Keratinocyte (primary cell): ENCODE data around the gene DSC3. TPM values are rescaled to one million over a fixed set of nuclear protein-coding genes. Genes with fewer than 3 reads are reported as not detected.
A peak's percentile ranks its signal among the peaks of the same experiment; 100 is the strongest.

Source experiments
- DNase-seq: peaks from one replicate; pipeline ENCODE4 v3.0.0-alpha.2; 2011; ENCODE audit warnings: low read depth, missing footprints, low spot score
- FAIRE-seq: peaks from 2 replicates; lab custom pipeline; 2011; peaks lifted over from hg19 to GRCh38; lab: Jason Lieb, UNC
- H2AFZ ChIP-seq: 2 replicates; pipeline ENCODE4 v1.6.0; 2012; ENCODE audit warnings: low read length, control low read depth, inconsistent platforms; ENCODE audit not compliant: control insufficient read depth
- H3K27ac ChIP-seq: 2 replicates; pipeline ENCODE4 v1.5.1; 2011; ENCODE audit warnings: low read length; ENCODE audit not compliant: control insufficient read depth, insufficient read depth
- H3K27me3 ChIP-seq: 3 replicates; pipeline ENCODE4 v1.6.0; 2011; ENCODE audit warnings: low read length; ENCODE audit not compliant: control insufficient read depth, insufficient read depth; ENCODE audit errors: extremely low read depth
- H3K36me3 ChIP-seq, 2 experiments: 2 replicates in 1 of 2; 3 replicates in 1 of 2; pipeline ENCODE4 v1.5.1; 2011; ENCODE audit warnings: low read length in 2 of 2, mild to moderate bottlenecking in 1 of 2; ENCODE audit not compliant: control insufficient read depth in 2 of 2, insufficient read depth in 2 of 2; ENCODE audit errors: extremely low read depth in 1 of 2
- H3K4me1 ChIP-seq: 3 replicates; pipeline ENCODE4 v1.5.1; 2011; ENCODE audit warnings: low read length; ENCODE audit not compliant: control insufficient read depth, insufficient read depth; ENCODE audit errors: extremely low read depth
- H3K4me2 ChIP-seq: 3 replicates; pipeline ENCODE4 v1.6.0; 2011; ENCODE audit warnings: low read depth, low read length; ENCODE audit not compliant: control insufficient read depth, insufficient read depth; ENCODE audit errors: extremely low read depth
- H3K4me3 ChIP-seq, 3 experiments: fragments of 200-600 bp in 1 of 3; sonication (generic) in 1 of 3; 2 replicates in 2 of 3; 3 replicates in 1 of 3; pipeline ENCODE4 v1.5.1; 2011 to 2016; ENCODE audit warnings: low read length in 3 of 3, mild to moderate bottlenecking in 3 of 3, control low read depth in 2 of 3, inconsistent platforms in 1 of 3, low read depth in 1 of 3, mixed read lengths in 1 of 3, mixed run types in 1 of 3, moderate library complexity in 1 of 3; ENCODE audit not compliant: control insufficient read depth in 2 of 3, insufficient read depth in 2 of 3; ENCODE audit errors: extremely low read depth in 1 of 3
- H3K79me2 ChIP-seq: 2 replicates; pipeline ENCODE4 v1.6.0; 2012; ENCODE audit warnings: low read length; ENCODE audit not compliant: control insufficient read depth, insufficient read depth
- H3K9ac ChIP-seq: 3 replicates; pipeline ENCODE4 v1.6.0; 2011; ENCODE audit warnings: low read length; ENCODE audit not compliant: control insufficient read depth, insufficient read depth; ENCODE audit errors: extremely low read depth
- H3K9me1 ChIP-seq: 3 replicates; pipeline ENCODE4 v1.6.0; 2011; ENCODE audit warnings: low read length; ENCODE audit not compliant: control insufficient read depth, insufficient read depth; ENCODE audit errors: extremely low read depth
- H3K9me3 ChIP-seq: 2 replicates; pipeline ENCODE4 v1.5.1; 2012; ENCODE audit warnings: low read depth, low read length; ENCODE audit not compliant: control insufficient read depth
- H4K20me1 ChIP-seq: 3 replicates; pipeline ENCODE4 v1.6.0; 2011; ENCODE audit warnings: low read length; ENCODE audit not compliant: control insufficient read depth, insufficient read depth; ENCODE audit errors: extremely low read depth
- CTCF ChIP-seq, 3 experiments: IDR thresholded peaks in 1 of 3; conservative IDR thresholded peaks in 1 of 3; optimal IDR thresholded peaks in 1 of 3; 2 replicates in 2 of 3; 3 replicates in 1 of 3; pipeline versions ENCODE3 to v1.5.1; 2011; ENCODE audit warnings: low read length in 3 of 3, mild to moderate bottlenecking in 3 of 3, moderate library complexity in 2 of 3, control low read depth in 1 of 3, inconsistent platforms in 1 of 3; ENCODE audit not compliant: insufficient read depth in 2 of 3; ENCODE audit errors: extremely low read depth in 1 of 3
- EZH2 ChIP-seq: IDR thresholded peaks from one replicate; pipeline ENCODE4 v1.6.1; 2012; ENCODE audit warnings: inconsistent platforms, mild to moderate bottlenecking, low read length, moderate library complexity
- dilution Hi-C: fragments of 300-500 bp; cut with MboI; formaldehyde crosslinking; loops from one replicate; pipeline ENCODE4 v1.7.0; 2020; ENCODE audit warnings: low sequenced_read_pairs; ENCODE audit not compliant: extremely low pct_ligation_motif_present
- polyA plus RNA-seq, 5 experiments: library from polyadenylated mRNA; depleted of rRNA in 3 of 5; stranded (reverse) in 3 of 5; stranded (forward) in 1 of 5; unstranded in 1 of 5; fragments of >200 nt; gene quantifications; 1 replicate in 1 of 5; 2 replicates in 3 of 5; 3 replicates in 1 of 5; pipeline versions ENCODE4 v1.2.1 to v1.2.3, GENCODE V29; 2011 to 2012; ENCODE audit warnings: missing spikeins in 2 of 5, low read depth in 1 of 5, low replicate concordance in 1 of 5

The DSC3 gene
- polyA plus RNA-seq, 1 donor (not counting 4 experiments of a cell fraction or from before 2014, with no cell fraction given): 116 TPM

- no peaks in the 10 kb centered on the region for H3K27me3 ChIP-seq
- no peak for TF ChIP-seq CTCF (optimal IDR thresholded peaks at IDR 0.05 in 1 of 3, IDR thresholded peaks at IDR 0.05 in 1 of 3, conservative IDR thresholded peaks at IDR 0.05 in 1 of 3; ENCODE audit: extremely low read depth in 1 of 3, insufficient read depth in 2 of 3, low read length in 3 of 3)
- no peak for TF ChIP-seq EZH2
- peak overlapping the region; percentile 87 for H3K27ac ChIP-seq
- H2AFZ ChIP-seq: no peak overlapping the region
- peaks cover 6 to 16% of the 10 kb centered on the region in 2 experiments for H3K36me3 ChIP-seq
- H3K9me3 ChIP-seq: no peaks in the 10 kb centered on the region
- H3K9me1 ChIP-seq: no peaks in the 10 kb centered on the region
- H3K9ac ChIP-seq: no peak overlapping the region
- H3K4me3 ChIP-seq: no peak overlapping the region
- peaks cover 39% of the 10 kb centered on the region for H3K4me1 ChIP-seq
- no peaks in the 10 kb centered on the region for H4K20me1 ChIP-seq
- no peak overlapping the region for H3K4me2 ChIP-seq
- DNase-seq (no peak), FAIRE-seq (no peak)
- no peaks in the 10 kb centered on the region for H3K79me2 ChIP-seq
- dilution Hi-C loops: no loop called here
These were observed 51.1 kb downstream of the DSC3 start for GRCh38 chr18:30991397-30991796.

GRCh38 chr18:30989141-30989540, 53.4 kb downstream of the DSC3 start:
- dilution Hi-C loops: no loop called here
- no peaks in the 10 kb centered on the region for H3K9me3 ChIP-seq

More at GRCh38 chr18:30989141-30989540, 53.4 kb downstream of the DSC3 start:
- FAIRE-seq: no peak
- Histone ChIP-seq H3K9ac (no peak overlapping the region), H4K20me1 (no peaks in the 10 kb centered on the region), H3K4me2 (no peak overlapping the region), H3K36me3 (peaks cover 2 to 13% of the 10 kb centered on the region in 2 experiments), H3K27ac (peak overlapping the region; percentile 72), H3K4me3 (no peak overlapping the region), H3K79me2 (no peaks in the 10 kb centered on the region), H3K9me1 (peaks cover 4% of the 10 kb centered on the region), H3K27me3 (no peaks in the 10 kb centered on the region), H3K4me1 (peaks cover 46% of the 10 kb centered on the region), H2AFZ (no peak overlapping the region)
- TF ChIP-seq EZH2 (no peak), CTCF (optimal IDR thresholded peaks at IDR 0.05 in 1 of 3, IDR thresholded peaks at IDR 0.05 in 1 of 3, conservative IDR thresholded peaks at IDR 0.05 in 1 of 3; ENCODE audit: extremely low read depth in 1 of 3, insufficient read depth in 2 of 3, low read length in 3 of 3) (no peak)
- no peak for DNase-seq
